ENCODE data around the gene LARGE1. TPM values are rescaled to one million over a fixed set of nuclear protein-coding genes. Genes with fewer than 3 reads are reported as not detected.
"Not testable (repeated sequence)": the region's sequence is repeated elsewhere in the genome, so short reads cannot be mapped to it uniquely, and the experiment has no call there.

The LARGE1 gene
- polyA plus RNA-seq, 1 experiment, result 8.5 TPM

- no peaks in the 10 kb centered on the region for H3K27me3 ChIP-seq (ENCODE audit: control insufficient read depth, insufficient read depth, low read length)
- POLR2A ChIA-PET, result no interaction called here
- H3K36me3 ChIP-seq (ENCODE audit: control insufficient read depth, insufficient read depth, low read length), result no peaks in the 10 kb centered on the region
- DNase-seq (ENCODE audit: low read depth), result no peak
- no peak for TF ChIP-seq CTCF (IDR thresholded peaks at IDR 0.05; ENCODE audit: insufficient read depth, low read depth, low read length)
- H3K4me3 ChIP-seq (ENCODE audit: low read depth, low read length), result no peak overlapping the region
- CTCF ChIA-PET, result no interaction called here
Observed at GRCh38 chr22:33860386-33860785, 59.9 kb downstream of the LARGE1 start.

DNA sequence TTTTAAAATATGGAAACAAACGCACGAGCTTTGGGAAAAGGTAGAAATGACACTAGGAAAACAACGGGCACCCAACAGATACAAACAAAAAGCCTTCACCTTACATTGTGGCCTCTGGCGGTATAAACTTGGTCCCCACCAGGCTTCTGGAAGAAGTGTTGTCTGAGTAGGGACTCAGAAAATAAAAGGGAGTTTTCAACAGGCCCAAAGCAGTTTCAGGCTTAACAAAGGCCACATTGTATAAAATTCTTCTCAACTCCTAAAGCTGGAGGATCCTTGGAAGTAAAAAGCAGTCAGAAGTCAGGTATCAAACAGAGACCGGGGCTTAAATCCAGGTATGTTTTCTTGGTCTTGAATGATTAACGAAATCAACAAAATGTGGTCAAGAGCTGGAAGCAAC lies 61.0 kb downstream of the LARGE1 start:
- TF ChIP-seq CTCF (IDR thresholded peaks at IDR 0.05; ENCODE audit: insufficient read depth, low read depth, low read length), result no peak
- DNase-seq (ENCODE audit: low read depth), result no peak
- CTCF ChIA-PET, result interaction anchor here (0.6 kb wide), 1 partner anchor 103 kb away, joined by 3 read pairs; no protein-coding TSS in a partner anchor
- POLR2A ChIA-PET, result no interaction called here
- Histone ChIP-seq H3K36me3 (ENCODE audit: control insufficient read depth, insufficient read depth, low read length) (no peaks in the 10 kb centered on the region), H3K4me3 (ENCODE audit: low read depth, low read length) (no peak overlapping the region), H3K27me3 (ENCODE audit: control insufficient read depth, insufficient read depth, low read length) (no peaks in the 10 kb centered on the region)

DNA sequence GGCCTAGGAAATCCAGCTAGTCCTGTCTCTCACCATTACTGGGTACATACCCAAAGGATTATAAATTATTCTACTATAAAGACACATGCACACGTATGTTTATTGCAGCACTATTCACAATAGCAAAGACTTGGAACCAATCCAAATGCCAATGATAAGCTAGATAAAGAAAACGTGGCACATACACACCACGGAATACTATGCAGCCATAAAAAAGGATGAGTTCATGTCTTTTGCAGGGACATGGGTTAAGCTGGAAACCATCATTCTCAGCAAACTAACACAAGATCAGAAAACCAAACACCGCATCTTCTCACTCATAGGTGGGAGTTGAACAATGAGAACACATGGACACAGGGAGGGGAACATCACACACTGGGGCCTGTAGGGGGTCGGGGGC lies 61.6 kb downstream of the LARGE1 start:
- H3K27me3 ChIP-seq (ENCODE audit: control insufficient read depth, insufficient read depth, low read length); H3K36me3 ChIP-seq (ENCODE audit: control insufficient read depth, insufficient read depth, low read length); POLR2A ChIA-PET; DNase-seq (ENCODE audit: low read depth); H3K4me3 ChIP-seq (ENCODE audit: low read depth, low read length): not testable (repeated sequence)
- CTCF ChIA-PET, result interaction anchor here (0.6 to 0.8 kb wide), 2 partner anchors 45 to 103 kb away, joined by 3 to 4 read pairs; no protein-coding TSS in a partner anchor

GRCh38 chr22:33857767-33858166 lies 62.5 kb downstream of the LARGE1 start:
- POLR2A ChIA-PET; DNase-seq (ENCODE audit: low read depth); H3K36me3 ChIP-seq (ENCODE audit: control insufficient read depth, insufficient read depth, low read length); CTCF ChIA-PET; H3K4me3 ChIP-seq (ENCODE audit: low read depth, low read length); H3K27me3 ChIP-seq (ENCODE audit: control insufficient read depth, insufficient read depth, low read length): not testable (repeated sequence)

DNA sequence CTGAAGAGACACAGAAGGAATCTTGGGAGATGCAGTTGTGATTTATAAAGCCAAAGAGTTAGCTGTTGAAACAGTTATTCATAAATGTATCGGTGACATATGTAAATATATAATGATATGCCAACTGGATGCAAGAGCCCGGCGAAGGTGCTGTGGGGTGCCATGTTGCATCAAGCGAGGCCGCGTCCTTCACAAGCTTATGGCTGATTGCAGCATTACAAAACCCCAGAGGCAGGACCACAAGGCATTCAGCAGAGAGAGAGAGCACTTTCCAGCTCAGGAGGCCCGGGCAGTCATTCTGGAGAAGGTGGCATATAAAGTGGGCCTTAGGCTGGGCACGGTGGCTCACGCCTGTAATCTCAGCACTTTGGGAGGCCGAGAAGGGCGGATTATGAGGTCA lies 65.6 kb downstream of the LARGE1 start:
- Histone ChIP-seq H3K27me3 (ENCODE audit: control insufficient read depth, insufficient read depth, low read length) (no peaks in the 10 kb centered on the region), H3K4me3 (ENCODE audit: low read depth, low read length) (no peak overlapping the region), H3K36me3 (ENCODE audit: control insufficient read depth, insufficient read depth, low read length) (no peaks in the 10 kb centered on the region)
- TF ChIP-seq CTCF (IDR thresholded peaks at IDR 0.05; ENCODE audit: insufficient read depth, low read depth, low read length), result no peak
- ChIA-PET CTCF (interaction anchor here (0.6 to 1.7 kb wide), 4 partner anchors 11 to 338 kb away, joined by 3 to 9 read pairs (median 3); no protein-coding TSS in a partner anchor), POLR2A (no interaction called here)
- no peak for DNase-seq (ENCODE audit: low read depth)

- no peak for TF ChIP-seq CTCF (IDR thresholded peaks at IDR 0.05; ENCODE audit: insufficient read depth, low read depth, low read length)
- POLR2A ChIA-PET, result no interaction called here
- CTCF ChIA-PET, result interaction anchor here (1.7 kb wide), 1 partner anchor 69 kb away, joined by 9 read pairs; no protein-coding TSS in a partner anchor
- Histone ChIP-seq H3K4me3 (ENCODE audit: low read depth, low read length) (peak overlapping the region; percentile 41), H3K27me3 (ENCODE audit: control insufficient read depth, insufficient read depth, low read length) (no peaks in the 10 kb centered on the region), H3K36me3 (ENCODE audit: control insufficient read depth, insufficient read depth, low read length) (no peaks in the 10 kb centered on the region)
- peak; percentile 37 for DNase-seq (ENCODE audit: low read depth)
Observed at GRCh38 chr22:33853200-33854097, 66.8 kb downstream of the LARGE1 start.

Data from BJ (cell line).